HEK293T (cell line): ENCODE results near the gene FAM98C.

Source experiments
- CTCF ChIA-PET: fragments of 350-600 bp; formaldehyde crosslinking; extraction: SDS; loops from one replicate; lab custom pipeline; 2021; ENCODE audit warnings: antibody characterized with exemption, inconsistent platforms; lab: Yijun Ruan, JAX
- POLR2A ChIA-PET: fragments of 350-600 bp; formaldehyde crosslinking; extraction: SDS; loops from one replicate; lab custom pipeline; 2020; ENCODE audit warnings: antibody characterized with exemption, inconsistent platforms; lab: Yijun Ruan, JAX
- DNase-seq: peaks from one replicate; pipeline ENCODE4 v3.0.0; 2012; ENCODE audit warnings: mixed read lengths; ENCODE audit errors: extremely low spot score
- ARNT ChIP-seq: fragments of 450-650 bp; IDR thresholded peaks from 2 replicates; pipeline ENCODE4 v1.6.1; 2017; ENCODE audit warnings: mild to moderate bottlenecking
- BHLHE40 ChIP-seq: fragments of 450-650 bp; IDR thresholded peaks from 2 replicates; pipeline ENCODE4 v1.6.1; 2016; ENCODE audit warnings: mild to moderate bottlenecking, moderate library complexity, borderline replicate concordance
- CTBP1 ChIP-seq: fragments of 450-650 bp; IDR thresholded peaks from 2 replicates; pipeline ENCODE4 v1.6.1; 2016; ENCODE audit warnings: borderline replicate concordance
- ELF4 ChIP-seq: fragments of 450-650 bp; IDR thresholded peaks from 2 replicates; pipeline ENCODE4 v1.6.1; 2017; ENCODE audit warnings: antibody characterized with exemption
- FOXA1 ChIP-seq: fragments of 450-650 bp; IDR thresholded peaks from 2 replicates; pipeline ENCODE4 v1.6.1; 2016; ENCODE audit warnings: mild to moderate bottlenecking
- FOXK2 ChIP-seq: fragments of 450-650 bp; IDR thresholded peaks from 2 replicates; pipeline ENCODE4 v1.6.1; 2016; ENCODE audit warnings: mild to moderate bottlenecking
- FOXM1 ChIP-seq: fragments of 450-650 bp; IDR thresholded peaks from 2 replicates; pipeline ENCODE4 v1.6.1; 2017; ENCODE audit warnings: mild to moderate bottlenecking, borderline replicate concordance
- HDGF ChIP-seq: fragments of 450-650 bp; IDR thresholded peaks from 2 replicates; pipeline ENCODE4 v1.6.1; 2017; ENCODE audit warnings: antibody characterized with exemption, borderline replicate concordance
- L3MBTL2 ChIP-seq: fragments of 450-650 bp; conservative IDR thresholded peaks from 2 replicates; pipeline ENCODE4 v1.6.1; 2016; ENCODE audit warnings: mild to moderate bottlenecking
- LEF1 ChIP-seq: fragments of 450-650 bp; IDR thresholded peaks from 2 replicates; pipeline ENCODE4 v1.6.1; 2017; ENCODE audit warnings: mild to moderate bottlenecking, borderline replicate concordance
- NFRKB ChIP-seq: fragments of 450-650 bp; IDR thresholded peaks from 2 replicates; pipeline ENCODE4 v1.6.1; 2016; ENCODE audit warnings: mild to moderate bottlenecking, moderate library complexity
- SP1 ChIP-seq: fragments of 450-650 bp; IDR thresholded peaks from 2 replicates; pipeline ENCODE4 v1.6.1; 2017
- SUZ12 ChIP-seq: fragments of 450-650 bp; IDR thresholded peaks from 2 replicates; pipeline ENCODE4 v1.6.1; 2016; ENCODE audit warnings: mild to moderate bottlenecking
- TARDBP ChIP-seq: fragments of 450-650 bp; IDR thresholded peaks from 2 replicates; pipeline ENCODE4 v1.6.1; 2016
- ZNF384 ChIP-seq: fragments of 450-650 bp; IDR thresholded peaks from 2 replicates; pipeline ENCODE4 v1.6.1; 2016
- TF ChIP-seq, protein P1 (sequence below): fragments of 450-650 bp; IDR thresholded peaks from 2 replicates; pipeline ENCODE4 v1.6.1; 2016

FAM98C gene

DNA sequence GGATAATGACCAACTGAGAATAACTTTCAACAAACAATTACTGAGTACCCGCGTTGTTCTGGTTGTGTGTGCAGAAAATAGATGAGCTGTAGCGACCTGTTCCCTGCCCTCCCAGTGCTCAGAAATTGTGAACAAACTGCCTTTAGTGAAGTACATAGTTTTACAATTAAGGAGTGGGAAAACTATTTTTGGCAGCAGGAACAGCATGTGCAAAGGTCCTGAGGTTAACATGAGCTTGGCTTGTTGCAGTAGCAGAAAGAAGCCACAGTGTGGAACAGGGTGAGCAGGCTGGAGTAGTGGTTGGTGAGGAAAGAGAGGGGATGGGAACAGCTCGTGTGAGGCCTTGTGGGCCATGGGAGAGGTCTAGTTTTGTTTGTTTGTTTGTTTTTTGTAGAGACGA, 46.6 kb downstream of the FAM98C start:
- TF ChIP-seq HDGF (no peak), FOXK2 (no peak), FOXA1 (no peak)
- TF ChIP-seq, protein P1, sequence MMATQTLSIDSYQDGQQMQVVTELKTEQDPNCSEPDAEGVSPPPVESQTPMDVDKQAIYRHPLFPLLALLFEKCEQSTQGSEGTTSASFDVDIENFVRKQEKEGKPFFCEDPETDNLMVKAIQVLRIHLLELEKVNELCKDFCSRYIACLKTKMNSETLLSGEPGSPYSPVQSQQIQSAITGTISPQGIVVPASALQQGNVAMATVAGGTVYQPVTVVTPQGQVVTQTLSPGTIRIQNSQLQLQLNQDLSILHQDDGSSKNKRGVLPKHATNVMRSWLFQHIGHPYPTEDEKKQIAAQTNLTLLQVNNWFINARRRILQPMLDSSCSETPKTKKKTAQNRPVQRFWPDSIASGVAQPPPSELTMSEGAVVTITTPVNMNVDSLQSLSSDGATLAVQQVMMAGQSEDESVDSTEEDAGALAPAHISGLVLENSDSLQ, result no peak
- ChIA-PET CTCF (no interaction called here), POLR2A (no interaction called here)
- no peak for DNase-seq

DNA sequence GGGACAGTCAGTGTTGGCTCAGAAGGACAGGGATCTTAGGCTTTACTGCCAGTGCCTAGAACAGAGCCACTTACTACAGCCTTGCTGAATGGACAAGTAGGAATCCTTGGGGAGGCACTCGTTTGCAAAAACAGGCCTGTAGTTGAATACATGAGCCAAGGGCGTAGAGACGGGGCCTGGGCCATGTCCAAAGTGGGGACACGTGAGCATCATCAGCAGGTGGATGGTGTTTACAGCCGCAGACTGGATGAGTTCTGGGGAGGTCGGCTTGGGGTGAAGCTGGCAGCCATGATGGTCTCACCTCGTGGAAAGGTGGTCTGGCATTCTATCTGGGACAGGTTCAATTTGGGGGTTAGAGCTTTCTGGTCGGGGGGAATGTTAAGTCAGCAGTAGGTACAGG, 48.1 kb downstream of the FAM98C start:
- no peak for DNase-seq
- TF ChIP-seq SP1 (no peak), HDGF (no peak), FOXK2 (no peak), ARNT (no peak), NFRKB (no peak), TARDBP (no peak), L3MBTL2 (no peak), SUZ12 (no peak), ZNF384 (no peak), FOXA1 (no peak), ELF4 (no peak), FOXM1 (no peak), CTBP1 (no peak), BHLHE40 (no peak), LEF1 (no peak)
- TF ChIP-seq, protein P1, result no peak
- ChIA-PET POLR2A (no interaction called here), CTCF (interaction anchor here (0.8 kb wide), 1 partner anchor 11 kb away, joined by 3 read pairs; no protein-coding TSS in a partner anchor)

DNA sequence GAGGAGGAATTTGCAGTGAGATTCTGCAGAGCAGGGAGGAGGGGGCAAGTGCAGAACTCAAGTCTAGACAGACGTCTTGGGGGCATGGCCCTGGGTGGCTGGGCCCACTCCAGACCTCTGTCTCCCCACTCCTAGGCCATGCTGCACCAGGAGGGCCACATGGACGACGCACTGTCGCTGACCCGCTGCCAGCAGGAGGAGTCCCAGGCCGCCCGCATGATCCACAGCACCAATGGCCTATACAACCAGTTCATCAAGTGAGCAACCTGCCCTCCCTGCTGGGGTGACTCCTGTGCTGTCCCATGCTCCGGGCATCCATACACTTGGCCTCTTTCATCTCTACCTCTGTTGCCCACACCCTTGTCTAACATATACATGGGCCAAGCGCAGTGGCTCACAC, 48.7 kb downstream of the FAM98C start:
- TF ChIP-seq TARDBP, result no peak
- no peak for TF ChIP-seq SP1
- no peak for TF ChIP-seq CTBP1
- no peak for TF ChIP-seq LEF1
- no peak for TF ChIP-seq NFRKB
- no peak for TF ChIP-seq ELF4
- CTCF ChIA-PET, result no interaction called here
- DNase-seq, result no peak
- POLR2A ChIA-PET, result no interaction called here

DNA sequence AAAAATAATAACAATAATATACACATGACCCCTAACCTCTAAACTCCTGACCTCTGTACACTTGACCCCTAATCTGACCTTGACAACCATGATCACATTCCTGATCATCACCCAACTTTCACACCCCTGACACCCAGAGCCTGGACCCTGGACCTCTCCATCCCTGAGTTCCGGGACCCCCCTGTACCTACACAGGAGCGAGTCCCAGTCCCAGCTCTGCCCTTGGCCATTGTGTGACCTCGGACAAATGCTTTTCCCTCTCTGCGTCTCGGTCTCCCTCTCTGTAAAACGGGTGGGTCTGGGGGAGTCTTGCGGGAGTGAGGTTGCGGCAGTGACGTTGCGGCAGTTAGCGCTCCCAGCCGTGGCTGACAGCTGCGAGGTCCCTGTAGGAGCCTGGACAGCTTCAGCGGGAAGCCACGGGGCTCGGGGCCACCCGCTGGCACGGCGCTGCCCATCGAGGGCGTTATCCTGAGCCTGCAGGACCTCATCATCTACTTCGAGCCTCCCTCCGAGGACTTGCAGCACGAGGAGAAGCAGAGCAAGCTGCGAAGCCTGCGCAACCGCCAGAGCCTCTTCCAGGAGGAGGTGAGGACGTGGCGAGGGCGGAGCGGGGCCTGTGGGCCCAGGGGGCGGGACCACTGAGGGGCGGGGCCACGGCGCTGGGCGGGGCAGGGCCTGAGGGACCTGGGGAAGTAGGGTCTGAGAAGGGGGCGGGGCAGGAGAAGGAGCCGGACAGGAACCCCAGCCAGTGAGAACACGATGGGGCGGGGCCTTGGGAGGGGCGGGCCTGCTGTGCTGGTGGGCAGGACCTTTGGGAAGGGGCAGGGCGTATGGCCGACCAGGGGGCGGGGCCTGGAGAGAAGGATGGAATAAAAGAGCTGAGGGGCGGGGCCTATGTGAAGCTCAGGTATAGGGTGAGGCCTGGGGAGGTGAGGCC, 49.8 kb downstream of the FAM98C start:
- CTCF ChIA-PET, result no interaction called here
- TF ChIP-seq FOXM1 (no peak), L3MBTL2 (peak; percentile 98), TARDBP (no peak), LEF1 (no peak)
- TF ChIP-seq, protein P1, result peak; percentile 87
- POLR2A ChIA-PET, result no interaction called here
- peak; percentile 96 for DNase-seq

DNA sequence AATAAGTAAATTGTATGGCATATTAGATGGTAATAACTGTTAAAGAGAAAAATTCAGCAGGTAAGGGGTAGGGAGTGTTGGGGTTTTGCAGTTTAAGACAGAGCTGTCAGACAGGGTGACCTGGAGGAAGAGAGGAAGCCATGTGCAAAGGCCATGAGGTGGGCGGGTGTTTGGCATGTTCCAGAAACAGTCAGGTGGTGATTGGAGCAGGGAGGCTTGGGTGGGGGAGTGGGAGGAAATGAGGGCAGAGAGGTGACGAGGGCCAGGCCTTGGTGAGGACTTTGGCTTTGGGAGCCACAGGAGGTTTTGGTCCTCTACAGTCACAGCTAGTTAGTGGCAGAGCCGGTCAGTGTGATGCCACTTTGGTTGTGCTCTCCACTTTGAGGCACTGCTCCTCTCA, 50.7 kb downstream of the FAM98C start:
- TF ChIP-seq SUZ12 (no peak), HDGF (no peak), ZNF384 (no peak), ELF4 (no peak), FOXK2 (no peak), BHLHE40 (no peak), TARDBP (no peak), LEF1 (no peak), SP1 (no peak)
- TF ChIP-seq, protein P1, result no peak
- DNase-seq, result no peak
- ChIA-PET POLR2A (no interaction called here), CTCF (no interaction called here)

DNA sequence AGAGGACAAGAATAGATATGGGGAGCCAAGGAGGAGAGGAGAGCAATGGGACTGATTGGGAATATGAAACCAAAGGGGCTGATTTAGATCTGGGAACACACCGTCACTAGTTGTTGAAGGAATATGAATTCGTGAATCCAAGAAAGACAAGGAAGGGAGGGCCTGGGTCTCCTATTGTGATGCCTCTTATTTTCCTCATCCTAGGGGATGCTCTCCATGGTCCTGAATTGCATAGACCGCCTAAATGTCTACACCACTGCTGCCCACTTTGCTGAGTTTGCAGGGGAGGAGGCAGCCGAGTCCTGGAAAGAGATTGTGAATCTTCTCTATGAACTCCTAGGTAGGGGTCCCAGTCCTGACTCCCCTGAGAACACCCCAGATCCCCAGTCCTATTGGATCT, 52.1 kb downstream of the FAM98C start:
- TF ChIP-seq SUZ12 (no peak), CTBP1 (no peak), HDGF (no peak), SP1 (no peak), NFRKB (no peak), ARNT (no peak), LEF1 (no peak), L3MBTL2 (no peak)
- DNase-seq, result no peak
- CTCF ChIA-PET, result no interaction called here
- POLR2A ChIA-PET, result no interaction called here
